Measurements from ENCODE around the gene SEC61A1.

DNA sequence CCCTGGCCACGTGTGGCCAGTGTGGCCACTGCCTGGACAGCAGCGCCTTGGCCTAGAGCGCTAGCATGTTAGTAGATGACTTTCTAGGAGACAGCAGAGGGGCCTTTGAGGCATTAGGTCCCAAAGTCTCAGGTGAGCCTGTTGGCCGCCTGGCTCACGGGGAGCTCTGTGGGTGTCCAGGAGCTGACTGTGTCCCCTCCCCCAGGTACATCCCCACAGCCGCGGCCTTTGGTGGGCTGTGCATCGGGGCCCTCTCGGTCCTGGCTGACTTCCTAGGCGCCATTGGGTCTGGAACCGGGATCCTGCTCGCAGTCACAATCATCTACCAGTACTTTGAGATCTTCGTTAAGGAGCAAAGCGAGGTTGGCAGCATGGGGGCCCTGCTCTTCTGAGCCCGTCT, 17.0 kb downstream of the SEC61A1 start:
- TF ChIP-seq, protein P1, sequence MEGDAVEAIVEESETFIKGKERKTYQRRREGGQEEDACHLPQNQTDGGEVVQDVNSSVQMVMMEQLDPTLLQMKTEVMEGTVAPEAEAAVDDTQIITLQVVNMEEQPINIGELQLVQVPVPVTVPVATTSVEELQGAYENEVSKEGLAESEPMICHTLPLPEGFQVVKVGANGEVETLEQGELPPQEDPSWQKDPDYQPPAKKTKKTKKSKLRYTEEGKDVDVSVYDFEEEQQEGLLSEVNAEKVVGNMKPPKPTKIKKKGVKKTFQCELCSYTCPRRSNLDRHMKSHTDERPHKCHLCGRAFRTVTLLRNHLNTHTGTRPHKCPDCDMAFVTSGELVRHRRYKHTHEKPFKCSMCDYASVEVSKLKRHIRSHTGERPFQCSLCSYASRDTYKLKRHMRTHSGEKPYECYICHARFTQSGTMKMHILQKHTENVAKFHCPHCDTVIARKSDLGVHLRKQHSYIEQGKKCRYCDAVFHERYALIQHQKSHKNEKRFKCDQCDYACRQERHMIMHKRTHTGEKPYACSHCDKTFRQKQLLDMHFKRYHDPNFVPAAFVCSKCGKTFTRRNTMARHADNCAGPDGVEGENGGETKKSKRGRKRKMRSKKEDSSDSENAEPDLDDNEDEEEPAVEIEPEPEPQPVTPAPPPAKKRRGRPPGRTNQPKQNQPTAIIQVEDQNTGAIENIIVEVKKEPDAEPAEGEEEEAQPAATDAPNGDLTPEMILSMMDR (IDR thresholded peaks at IDR 0.05) = no peak
- no peak for TF ChIP-seq EP300 (IDR thresholded peaks at IDR 0.05)
